NT2/D1 (cell line): ENCODE data around the gene DGCR6.
"Not testable (repeated sequence)": the region's sequence is repeated elsewhere in the genome, so short reads cannot be mapped to it uniquely, and the experiment has no call there.

Experiments used
- SUZ12 ChIP-seq: IDR thresholded peaks from 2 replicates; pipeline ENCODE4 v1.6.1; 2011; ENCODE audit not compliant: insufficient read length, insufficient read depth; ENCODE audit errors: extremely low read depth
- YY1 ChIP-seq: IDR thresholded peaks from 2 replicates; pipeline ENCODE4 v1.6.1; 2011; ENCODE audit not compliant: insufficient read length, insufficient read depth
- ZNF274 ChIP-seq: IDR thresholded peaks from 2 replicates; pipeline ENCODE4 v1.6.1; 2011; ENCODE audit warnings: mild to moderate bottlenecking, low read depth, low read length

DNA sequence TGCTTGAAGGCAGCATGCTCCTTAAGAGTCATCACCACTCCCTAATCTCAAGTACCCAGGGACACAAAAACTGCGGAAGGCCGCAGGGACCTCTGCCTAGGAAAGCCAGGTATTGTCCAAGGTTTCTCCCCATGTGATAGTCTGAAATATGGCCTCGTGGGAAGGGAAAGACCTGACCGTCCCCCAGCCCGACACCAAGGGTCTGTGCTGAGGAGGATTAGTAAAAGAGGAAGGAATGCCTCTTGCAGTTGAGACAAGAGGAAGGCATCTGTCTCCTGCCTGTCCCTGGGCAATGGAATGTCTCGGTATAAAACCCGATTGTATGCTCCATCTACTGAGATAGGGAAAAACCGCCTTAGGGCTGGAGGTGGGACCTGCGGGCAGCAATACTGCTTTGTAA, 41.0 kb downstream of the DGCR6 start:
- not testable (repeated sequence) for TF ChIP-seq SUZ12, ZNF274, YY1
